GM23338 (cell line): ENCODE measurements around the gene CHORDC1. TPM values are rescaled to one million over a fixed set of nuclear protein-coding genes. Genes with fewer than 3 reads are reported as not detected.
"Not testable (repeated sequence)": the region's sequence is repeated elsewhere in the genome, so short reads cannot be mapped to it uniquely, and the experiment has no call there.

Experiments used
- ATAC-seq: fragments of 200-7000 bp; cut with Tn5 transposase; 3 replicates; pipeline ENCODE4 v1.9.1; 2020
- DNase-seq: peaks from one replicate; pipeline ENCODE4 v3.0.0-alpha.2; 2015; ENCODE audit warnings: low spot score
- H2AFZ ChIP-seq: fragments of 200-600 bp; sonication (generic); 2 replicates; pipeline ENCODE4 v1.8.0; 2016; ENCODE audit warnings: antibody characterized with exemption, mild to moderate bottlenecking, moderate library complexity
- H3F3A ChIP-seq: fragments of 200-600 bp; sonication (generic); replicated peaks from 2 replicates; pipeline ENCODE4 v1.8.0; 2017; ENCODE audit warnings: antibody characterized with exemption, mixed run types, low read depth
- H3K27ac ChIP-seq: fragments of 200-600 bp; sonication (generic); 2 replicates; pipeline ENCODE4 v1.6.1; 2016; ENCODE audit warnings: low read depth
- H3K27me3 ChIP-seq: fragments of 200-600 bp; sonication (generic); 2 replicates; pipeline ENCODE4 v1.8.0; 2016; ENCODE audit warnings: mild to moderate bottlenecking, mixed run types, moderate library complexity; ENCODE audit not compliant: insufficient read depth
- H3K36me3 ChIP-seq: fragments of 200-600 bp; sonication (generic); 2 replicates; pipeline ENCODE4 v1.8.0; 2016; ENCODE audit warnings: mild to moderate bottlenecking; ENCODE audit not compliant: insufficient read depth
- H3K4me1 ChIP-seq: fragments of 200-600 bp; sonication (generic); 2 replicates; pipeline ENCODE4 v1.8.0; 2016; ENCODE audit warnings: mild to moderate bottlenecking, moderate library complexity; ENCODE audit not compliant: insufficient read depth
- H3K4me2 ChIP-seq: fragments of 200-600 bp; sonication (generic); 2 replicates; pipeline ENCODE4 v1.7.1; 2017; ENCODE audit warnings: mixed run types
- H3K4me3 ChIP-seq: fragments of 200-600 bp; sonication (generic); 2 replicates; pipeline ENCODE4 v1.6.1; 2016; ENCODE audit warnings: mixed run types
- H3K79me2 ChIP-seq: fragments of 200-600 bp; sonication (generic); replicated peaks from 2 replicates; pipeline ENCODE4 v1.8.0; 2017; ENCODE audit warnings: mild to moderate bottlenecking; ENCODE audit not compliant: insufficient read depth
- H3K9me2 ChIP-seq: fragments of 200-600 bp; sonication (generic); 2 replicates; pipeline ENCODE4 v1.8.0; 2017; ENCODE audit not compliant: insufficient read depth
- H4K20me1 ChIP-seq: fragments of 200-600 bp; sonication (generic); replicated peaks from 2 replicates; pipeline ENCODE4 v1.8.0; 2017; ENCODE audit warnings: mild to moderate bottlenecking; ENCODE audit not compliant: insufficient read depth
- H3K27ac Mint-ChIP-seq: 2 replicates; pipeline ENCODE4 v1.8.0; 2020; ENCODE audit warnings: inconsistent platforms, mild to moderate bottlenecking, moderate library complexity, mixed read lengths
- H3K27me3 Mint-ChIP-seq: 3 replicates; pipeline ENCODE4 v1.8.0; 2022; ENCODE audit warnings: low read depth, mild to moderate bottlenecking, moderate library complexity, mixed read lengths, inconsistent platforms; ENCODE audit not compliant: insufficient read depth, poor library complexity
- H3K36me3 Mint-ChIP-seq: 3 replicates; pipeline ENCODE4 v1.8.0; 2021; ENCODE audit warnings: low read depth, mild to moderate bottlenecking, inconsistent platforms, moderate library complexity, mixed read lengths
- H3K4me1 Mint-ChIP-seq: 3 replicates; pipeline ENCODE4 v1.8.0; 2020; ENCODE audit warnings: mild to moderate bottlenecking, inconsistent platforms, mixed read lengths
- H3K4me3 Mint-ChIP-seq: 3 replicates; pipeline ENCODE4 v1.8.0; 2021; ENCODE audit warnings: moderate library complexity, mild to moderate bottlenecking, inconsistent platforms, mixed read lengths
- H3K9me3 Mint-ChIP-seq: 3 replicates; pipeline ENCODE4 v1.8.0; 2020; ENCODE audit warnings: moderate library complexity, mild to moderate bottlenecking, inconsistent platforms, mixed read lengths
- CREB1 ChIP-seq: fragments of 250-450 bp; sonication (Bioruptor Pico); IDR thresholded peaks from 2 replicates; pipeline ENCODE4 v1.5.0; 2020; ENCODE audit warnings: low read depth, mild to moderate bottlenecking, moderate library complexity
- ETS1 ChIP-seq: IDR thresholded peaks from 2 replicates; pipeline ENCODE4 v1.6.1; 2016; ENCODE audit warnings: antibody characterized with exemption
- EZH2 ChIP-seq: fragments of 200-600 bp; sonication (generic); IDR thresholded peaks from one replicate; pipeline ENCODE4 v1.8.0; 2017; ENCODE audit warnings: antibody characterized with exemption, mild to moderate bottlenecking, low read depth; ENCODE audit not compliant: unreplicated experiment
- NANOG ChIP-seq: IDR thresholded peaks from 2 replicates; pipeline ENCODE4 v1.6.1; 2016; ENCODE audit warnings: antibody characterized with exemption, borderline replicate concordance
- POLR2AphosphoS5 ChIP-seq: IDR thresholded peaks from 2 replicates; pipeline ENCODE4 v1.6.1; 2016; ENCODE audit warnings: antibody characterized with exemption, low read depth
- STAT1 ChIP-seq: IDR thresholded peaks from one replicate; pipeline ENCODE4 v1.6.1; 2016; ENCODE audit warnings: antibody characterized with exemption; ENCODE audit not compliant: unreplicated experiment
- ZNF114 ChIP-seq: fragments of 250-450 bp; sonication (Bioruptor Pico); IDR thresholded peaks from 2 replicates; pipeline ENCODE4 v1.5.0; 2020; ENCODE audit warnings: mild to moderate bottlenecking, moderate library complexity
- ZNF331 ChIP-seq: fragments of 250-450 bp; sonication (Bioruptor Pico); IDR thresholded peaks from 2 replicates; pipeline ENCODE4 v1.5.0; 2020; ENCODE audit warnings: low read depth, mild to moderate bottlenecking, moderate library complexity
- polyA plus RNA-seq: library from polyadenylated mRNA; unstranded; fragments of >200 nt; fragmentation: Nextera tagmentation; extraction: Ambion mirVana; gene quantifications from 2 replicates; pipeline ENCODE4 v1.2.1, GENCODE V29; 2016
- total RNA-seq: library from RNA; depleted of rRNA; stranded (reverse); fragments of >200 nt; shearing (Covaris generic); gene quantifications from 2 replicates; pipeline ENCODE4 v1.2.3, GENCODE V29; 2014
- TF ChIP-seq, protein P1 (sequence below), 2 experiments: fragments of 200-600 bp in 1 of 2; sonication (generic) in 1 of 2; conservative IDR thresholded peaks; 2 replicates each; pipeline versions ENCODE4 v1.5.1 to v1.6.1; 2016 to 2017; ENCODE audit warnings: antibody characterized with exemption in 2 of 2, low read depth in 2 of 2, mild to moderate bottlenecking in 2 of 2, moderate library complexity in 1 of 2
- TF ChIP-seq, protein P2 (sequence below): IDR thresholded peaks from one replicate; pipeline ENCODE4 v1.6.1; 2018; ENCODE audit warnings: antibody characterized with exemption; ENCODE audit not compliant: unreplicated experiment

Gene CHORDC1
- total and polyA plus RNA-seq, 2 experiments from 2014 or later = 109 to 192 TPM

GRCh38 chr11:90208857-90209256, 14.0 kb downstream of the CHORDC1 start (continued):
- TF ChIP-seq POLR2AphosphoS5 (no peak), CREB1 (CRISPR knock-in tag) (no peak), STAT1 (no peak)

DNA sequence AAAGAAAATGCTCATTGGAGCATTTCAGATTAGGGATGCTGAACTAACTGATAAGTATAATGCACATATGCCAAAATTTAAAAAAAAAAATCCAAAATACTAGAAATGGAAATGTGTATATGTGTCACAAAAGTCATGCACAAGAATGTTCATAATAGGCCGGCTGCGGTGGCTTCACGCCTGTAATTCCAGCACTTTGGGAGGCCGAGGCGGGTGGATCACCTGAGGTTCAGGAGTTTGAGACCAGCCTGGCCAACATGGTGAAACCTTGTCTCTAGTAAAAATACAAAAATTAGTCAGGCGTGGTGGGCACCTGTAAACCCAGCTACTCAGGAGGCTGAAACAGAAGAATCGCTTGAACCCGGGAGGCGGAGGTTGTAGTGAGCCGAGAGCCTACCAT, 14.9 kb downstream of the CHORDC1 start:
- peaks cover 68% of the 10 kb centered on the region; the same call in 2 of the 3 replicates for H3K36me3 Mint-ChIP-seq
- not testable (repeated sequence) for H3K9me2 ChIP-seq, H3K4me1 Mint-ChIP-seq, H3K4me3 ChIP-seq, H3K9me3 Mint-ChIP-seq, H3K27me3 Mint-ChIP-seq, H3K27me3 ChIP-seq, H3K4me3 Mint-ChIP-seq, H2AFZ ChIP-seq, H3F3A ChIP-seq, ATAC-seq, H3K27ac Mint-ChIP-seq, H3K4me1 ChIP-seq, DNase-seq, H3K27ac ChIP-seq, H3K4me2 ChIP-seq
- H3K36me3 ChIP-seq = peaks cover 46% of the 10 kb centered on the region; the same call in 1 of the 2 replicates
- H3K79me2 ChIP-seq = peaks cover 37% of the 10 kb centered on the region
- peaks cover 27% of the 10 kb centered on the region for H4K20me1 ChIP-seq

- H2AFZ ChIP-seq = no peak overlapping the region
- H3K4me1 ChIP-seq = no peaks in the 10 kb centered on the region
- H3K27ac ChIP-seq = 0 out of 2 replicates have a peak overlapping the region, but pooled peaks have one; percentile 3
- no peaks in the 10 kb centered on the region for H3K27me3 ChIP-seq
- peaks cover 42% of the 10 kb centered on the region for H3K36me3 ChIP-seq
- H3K4me2 ChIP-seq = no peak overlapping the region
- TF ChIP-seq, protein P1, sequence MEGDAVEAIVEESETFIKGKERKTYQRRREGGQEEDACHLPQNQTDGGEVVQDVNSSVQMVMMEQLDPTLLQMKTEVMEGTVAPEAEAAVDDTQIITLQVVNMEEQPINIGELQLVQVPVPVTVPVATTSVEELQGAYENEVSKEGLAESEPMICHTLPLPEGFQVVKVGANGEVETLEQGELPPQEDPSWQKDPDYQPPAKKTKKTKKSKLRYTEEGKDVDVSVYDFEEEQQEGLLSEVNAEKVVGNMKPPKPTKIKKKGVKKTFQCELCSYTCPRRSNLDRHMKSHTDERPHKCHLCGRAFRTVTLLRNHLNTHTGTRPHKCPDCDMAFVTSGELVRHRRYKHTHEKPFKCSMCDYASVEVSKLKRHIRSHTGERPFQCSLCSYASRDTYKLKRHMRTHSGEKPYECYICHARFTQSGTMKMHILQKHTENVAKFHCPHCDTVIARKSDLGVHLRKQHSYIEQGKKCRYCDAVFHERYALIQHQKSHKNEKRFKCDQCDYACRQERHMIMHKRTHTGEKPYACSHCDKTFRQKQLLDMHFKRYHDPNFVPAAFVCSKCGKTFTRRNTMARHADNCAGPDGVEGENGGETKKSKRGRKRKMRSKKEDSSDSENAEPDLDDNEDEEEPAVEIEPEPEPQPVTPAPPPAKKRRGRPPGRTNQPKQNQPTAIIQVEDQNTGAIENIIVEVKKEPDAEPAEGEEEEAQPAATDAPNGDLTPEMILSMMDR (conservative IDR thresholded peaks at IDR 0.05; ENCODE audit: low read depth in 2 of 2) = peak; percentile 80 to 95
- no peak for TF ChIP-seq STAT1
- no peak overlapping the region for H3K4me3 ChIP-seq
- Mint-ChIP-seq H3K27ac (no peak overlapping the region), H3K4me3 (no peak overlapping the region), H3K36me3 (peaks cover 72% of the 10 kb centered on the region; the same call in 2 of the 3 replicates), H3K4me1 (peaks cover 2% of the 10 kb centered on the region; the same call in 2 of the 3 replicates), H3K9me3 (no peaks in the 10 kb centered on the region), H3K27me3 (no peaks in the 10 kb centered on the region)
- 0 out of 2 replicates have a peak, but pooled peaks cover 9% of the 10 kb centered on the region for H3K79me2 ChIP-seq
- no peaks in the 10 kb centered on the region; the same call in 1 of the 2 replicates for H3F3A ChIP-seq
- ATAC-seq (no peak), DNase-seq (peak; percentile 70)
- peaks cover 17% of the 10 kb centered on the region; the same call in 1 of the 2 replicates for H4K20me1 ChIP-seq
- H3K9me2 ChIP-seq = no peaks in the 10 kb centered on the region
Observed at GRCh38 chr11:90204832-90205646, 17.8 kb downstream of the CHORDC1 start.

DNA sequence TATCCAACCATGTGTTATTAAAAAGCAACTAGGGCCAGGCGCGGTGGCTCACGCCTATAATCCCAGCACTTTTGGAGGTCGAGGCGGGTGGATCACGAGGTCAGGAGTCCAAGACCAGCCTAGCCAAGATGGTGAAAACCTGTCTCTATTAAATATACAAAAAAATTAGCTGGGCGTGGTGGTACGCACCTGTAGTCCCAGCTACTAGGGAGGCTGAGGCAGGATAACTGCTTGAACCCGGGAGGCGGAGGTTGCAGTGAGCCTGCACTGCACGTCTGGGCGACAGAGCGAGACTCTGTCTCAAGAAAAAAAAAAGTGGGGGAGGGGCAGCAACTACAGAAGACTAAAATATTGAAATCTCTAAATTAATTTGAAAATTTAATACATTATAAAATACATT, 18.4 kb downstream of the CHORDC1 start:
- no peak overlapping the region for H3K27ac Mint-ChIP-seq
- no peaks in the 10 kb centered on the region for H3K4me1 ChIP-seq
- no peak overlapping the region for H3K27ac ChIP-seq
- peaks cover 17% of the 10 kb centered on the region; the same call in 1 of the 2 replicates for H4K20me1 ChIP-seq
- no peak overlapping the region for H3K4me3 Mint-ChIP-seq
- no peaks in the 10 kb centered on the region for H3K9me3 Mint-ChIP-seq
- H3K36me3 ChIP-seq = peaks cover 38% of the 10 kb centered on the region
- H3K27me3 Mint-ChIP-seq = no peaks in the 10 kb centered on the region
- H3F3A ChIP-seq = no peaks in the 10 kb centered on the region; the same call in 1 of the 2 replicates
- no peak overlapping the region for H3K4me3 ChIP-seq
- H3K4me1 Mint-ChIP-seq = peaks cover 2% of the 10 kb centered on the region; the same call in 2 of the 3 replicates
- no peaks in the 10 kb centered on the region for H3K9me2 ChIP-seq
- ATAC-seq = no peak
- peaks cover 66% of the 10 kb centered on the region; the same call in 2 of the 3 replicates for H3K36me3 Mint-ChIP-seq
- H3K27me3 ChIP-seq = no peaks in the 10 kb centered on the region
- no peak overlapping the region for H3K4me2 ChIP-seq
- H2AFZ ChIP-seq = no peak overlapping the region
- 0 out of 2 replicates have a peak, but pooled peaks cover 7% of the 10 kb centered on the region for H3K79me2 ChIP-seq
- no peak for DNase-seq
- TF ChIP-seq, protein P2, sequence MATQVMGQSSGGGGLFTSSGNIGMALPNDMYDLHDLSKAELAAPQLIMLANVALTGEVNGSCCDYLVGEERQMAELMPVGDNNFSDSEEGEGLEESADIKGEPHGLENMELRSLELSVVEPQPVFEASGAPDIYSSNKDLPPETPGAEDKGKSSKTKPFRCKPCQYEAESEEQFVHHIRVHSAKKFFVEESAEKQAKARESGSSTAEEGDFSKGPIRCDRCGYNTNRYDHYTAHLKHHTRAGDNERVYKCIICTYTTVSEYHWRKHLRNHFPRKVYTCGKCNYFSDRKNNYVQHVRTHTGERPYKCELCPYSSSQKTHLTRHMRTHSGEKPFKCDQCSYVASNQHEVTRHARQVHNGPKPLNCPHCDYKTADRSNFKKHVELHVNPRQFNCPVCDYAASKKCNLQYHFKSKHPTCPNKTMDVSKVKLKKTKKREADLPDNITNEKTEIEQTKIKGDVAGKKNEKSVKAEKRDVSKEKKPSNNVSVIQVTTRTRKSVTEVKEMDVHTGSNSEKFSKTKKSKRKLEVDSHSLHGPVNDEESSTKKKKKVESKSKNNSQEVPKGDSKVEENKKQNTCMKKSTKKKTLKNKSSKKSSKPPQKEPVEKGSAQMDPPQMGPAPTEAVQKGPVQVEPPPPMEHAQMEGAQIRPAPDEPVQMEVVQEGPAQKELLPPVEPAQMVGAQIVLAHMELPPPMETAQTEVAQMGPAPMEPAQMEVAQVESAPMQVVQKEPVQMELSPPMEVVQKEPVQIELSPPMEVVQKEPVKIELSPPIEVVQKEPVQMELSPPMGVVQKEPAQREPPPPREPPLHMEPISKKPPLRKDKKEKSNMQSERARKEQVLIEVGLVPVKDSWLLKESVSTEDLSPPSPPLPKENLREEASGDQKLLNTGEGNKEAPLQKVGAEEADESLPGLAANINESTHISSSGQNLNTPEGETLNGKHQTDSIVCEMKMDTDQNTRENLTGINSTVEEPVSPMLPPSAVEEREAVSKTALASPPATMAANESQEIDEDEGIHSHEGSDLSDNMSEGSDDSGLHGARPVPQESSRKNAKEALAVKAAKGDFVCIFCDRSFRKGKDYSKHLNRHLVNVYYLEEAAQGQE = no peak
- TF ChIP-seq ETS1 (no peak), NANOG (no peak), ZNF331 (CRISPR knock-in tag) (no peak), EZH2 (no peak), ZNF114 (CRISPR knock-in tag) (no peak), POLR2AphosphoS5 (no peak)
